WTC11 (cell line): Measurements from ENCODE around the gene YEATS2. TPM values are rescaled to one million over a fixed set of nuclear protein-coding genes. Genes with fewer than 3 reads are reported as not detected.

Experiments
- ATAC-seq: fragments of 200-7000 bp; cut with Tn5 transposase; 2 replicates; pipeline ENCODE4 v1.10.0; 2021; ENCODE audit warnings: mild to moderate bottlenecking, moderate library complexity
- Bru-seq: library from RNA; stranded (reverse); fragments of 400-500 nt; gene quantifications from one replicate; lab custom pipeline; 2021; lab: Mats Ljungman, UMichigan
- CTCF ChIA-PET: fragments of 300-600 bp; sonication (Branson Sonifier 250); formaldehyde crosslinking; loops from one replicate; lab custom pipeline; 2021; ENCODE audit warnings: antibody characterized with exemption; lab: Charles Lee
- POLR2A ChIA-PET: fragments of 350-600 bp; sonication (Branson Sonifier 250); formaldehyde crosslinking; loops from one replicate; lab custom pipeline; 2021; ENCODE audit warnings: antibody characterized with exemption; lab: Charles Lee
- DNase-seq: peaks from one replicate; pipeline ENCODE4 v3.0.0; 2021; ENCODE audit warnings: low spot score
- H3K27ac Mint-ChIP-seq: 2 replicates; pipeline ENCODE4 v1.8.0; 2021; ENCODE audit warnings: mixed read lengths
- H3K27me3 Mint-ChIP-seq: 2 replicates; pipeline ENCODE4 v1.8.0; 2021; ENCODE audit warnings: low read depth, mild to moderate bottlenecking, moderate library complexity, mixed read lengths
- H3K36me3 Mint-ChIP-seq: 2 replicates; pipeline ENCODE4 v1.8.0; 2021; ENCODE audit warnings: mixed read lengths
- H3K4me1 Mint-ChIP-seq: 2 replicates; pipeline ENCODE4 v1.8.0; 2022; ENCODE audit warnings: mixed read lengths
- H3K4me3 Mint-ChIP-seq: 2 replicates; pipeline ENCODE4 v1.8.0; 2021; ENCODE audit warnings: mild to moderate bottlenecking, moderate library complexity, mixed read lengths
- H3K9me3 Mint-ChIP-seq: 2 replicates; pipeline ENCODE4 v1.8.0; 2021; ENCODE audit warnings: mixed read lengths
- AFF4 ChIP-seq: sonication (generic); formaldehyde crosslinking; IDR thresholded peaks from 2 replicates; pipeline ENCODE4 v1.8.1; 2023; ENCODE audit warnings: mild to moderate bottlenecking, missing genetic modification reagents, borderline replicate concordance
- AR ChIP-seq: fragments of 250-450 bp; sonication (Bioruptor Pico); IDR thresholded peaks from 2 replicates; pipeline ENCODE4 v1.9.0; 2021; ENCODE audit warnings: mild to moderate bottlenecking
- ATF1 ChIP-seq: sonication (generic); formaldehyde crosslinking; IDR thresholded peaks from 2 replicates; pipeline ENCODE4 v1.8.1; 2023; ENCODE audit warnings: mild to moderate bottlenecking, moderate library complexity, missing genetic modification reagents
- CDX4 ChIP-seq: fragments of 250-450 bp; sonication (Bioruptor Pico); IDR thresholded peaks from 2 replicates; pipeline ENCODE4 v1.9.0; 2021; ENCODE audit warnings: moderate library complexity, mild to moderate bottlenecking, inconsistent platforms, borderline replicate concordance
- CREM ChIP-seq: sonication (generic); formaldehyde crosslinking; IDR thresholded peaks from 2 replicates; pipeline ENCODE4 v1.8.1; 2022; ENCODE audit warnings: mild to moderate bottlenecking, missing genetic modification reagents, moderate library complexity
- EMX1 ChIP-seq: fragments of 250-450 bp; sonication (Bioruptor Pico); IDR thresholded peaks from 2 replicates; pipeline ENCODE4 v1.8.0; 2021; ENCODE audit warnings: mild to moderate bottlenecking
- ETV6 ChIP-seq: sonication (generic); formaldehyde crosslinking; IDR thresholded peaks from 2 replicates; pipeline ENCODE4 v1.8.1; 2022; ENCODE audit warnings: mild to moderate bottlenecking, missing genetic modification reagents
- IRF1 ChIP-seq: sonication (generic); formaldehyde crosslinking; IDR thresholded peaks from 2 replicates; pipeline ENCODE4 v1.8.0; 2023; ENCODE audit warnings: missing genetic modification reagents
- MAX ChIP-seq: sonication (generic); formaldehyde crosslinking; IDR thresholded peaks from 2 replicates; pipeline ENCODE4 v1.8.0; 2022; ENCODE audit warnings: mild to moderate bottlenecking, missing genetic modification reagents
- MYBL2 ChIP-seq: sonication (generic); formaldehyde crosslinking; IDR thresholded peaks from 2 replicates; pipeline ENCODE4 v1.8.1; 2023; ENCODE audit warnings: mild to moderate bottlenecking, moderate library complexity, missing genetic modification reagents
- NFYB ChIP-seq: sonication (generic); formaldehyde crosslinking; conservative IDR thresholded peaks from 2 replicates; pipeline ENCODE4 v1.8.0; 2022; ENCODE audit warnings: low read depth, missing genetic modification reagents
- NR1H2 ChIP-seq: sonication (generic); formaldehyde crosslinking; IDR thresholded peaks from 2 replicates; pipeline ENCODE4 v1.9.0; 2021; ENCODE audit warnings: mild to moderate bottlenecking, moderate library complexity, missing genetic modification reagents
- NR2C2 ChIP-seq: sonication (generic); formaldehyde crosslinking; IDR thresholded peaks from 2 replicates; pipeline ENCODE4 v1.8.0; 2022; ENCODE audit warnings: mild to moderate bottlenecking, missing genetic modification reagents
- NR3C1 ChIP-seq: sonication (generic); formaldehyde crosslinking; conservative IDR thresholded peaks from 2 replicates; pipeline ENCODE4 v1.8.1; 2023; ENCODE audit warnings: low read depth, mild to moderate bottlenecking, missing genetic modification reagents
- SMAD4 ChIP-seq: sonication (generic); formaldehyde crosslinking; IDR thresholded peaks from 2 replicates; pipeline ENCODE4 v1.8.0; 2022; ENCODE audit warnings: mild to moderate bottlenecking, missing genetic modification reagents
- SOX15 ChIP-seq: fragments of 250-450 bp; sonication (Bioruptor Pico); IDR thresholded peaks from 2 replicates; pipeline ENCODE4 v1.9.0; 2021; ENCODE audit warnings: mild to moderate bottlenecking
- TCF7 ChIP-seq: sonication (generic); formaldehyde crosslinking; IDR thresholded peaks from 2 replicates; pipeline ENCODE4 v1.8.0; 2022; ENCODE audit warnings: mild to moderate bottlenecking, low read depth, missing genetic modification reagents, moderate library complexity
- TEAD1 ChIP-seq: sonication (generic); formaldehyde crosslinking; IDR thresholded peaks from 2 replicates; pipeline ENCODE4 v1.8.0; 2022; ENCODE audit warnings: mild to moderate bottlenecking, missing genetic modification reagents
- USF1 ChIP-seq: sonication (generic); formaldehyde crosslinking; IDR thresholded peaks from 2 replicates; pipeline ENCODE4 v1.8.0; 2022; ENCODE audit warnings: mild to moderate bottlenecking, missing genetic modification reagents
- ZBTB21 ChIP-seq: sonication (generic); formaldehyde crosslinking; IDR thresholded peaks from 2 replicates; pipeline ENCODE4 v1.8.1; 2023; ENCODE audit warnings: mild to moderate bottlenecking, missing genetic modification reagents, borderline replicate concordance
- ZBTB43 ChIP-seq: sonication (generic); formaldehyde crosslinking; IDR thresholded peaks from 2 replicates; pipeline ENCODE4 v1.8.1; 2023; ENCODE audit warnings: mild to moderate bottlenecking, missing genetic modification reagents
- ZNF219 ChIP-seq: sonication (generic); formaldehyde crosslinking; IDR thresholded peaks from 2 replicates; pipeline ENCODE4 v1.8.0; 2023; ENCODE audit warnings: missing genetic modification reagents, mild to moderate bottlenecking, borderline replicate concordance
- ZNF232 ChIP-seq: sonication (generic); formaldehyde crosslinking; IDR thresholded peaks from 2 replicates; pipeline ENCODE4 v1.8.0; 2022; ENCODE audit warnings: mild to moderate bottlenecking, missing genetic modification reagents
- ZNF317 ChIP-seq: sonication (generic); formaldehyde crosslinking; IDR thresholded peaks from 2 replicates; pipeline ENCODE4 v1.8.1; 2023; ENCODE audit warnings: low read depth, mild to moderate bottlenecking, moderate library complexity, missing genetic modification reagents, borderline replicate concordance
- ZNF396 ChIP-seq: fragments of 250-450 bp; sonication (Bioruptor Pico); IDR thresholded peaks from 2 replicates; pipeline ENCODE4 v1.8.0; 2021; ENCODE audit warnings: mild to moderate bottlenecking, moderate library complexity, borderline replicate concordance
- ZNF671 ChIP-seq: fragments of 250-450 bp; sonication (Bioruptor Pico); IDR thresholded peaks from 2 replicates; pipeline ENCODE4 v1.8.0; 2021; ENCODE audit warnings: mild to moderate bottlenecking
- long read RNA-seq, 3 experiments: library from RNA in 1 of 3; library from capped mRNA in 1 of 3; library from polyadenylated mRNA in 1 of 3; unstranded in 2 of 3; stranded (forward) in 1 of 3; transcript quantifications; one replicate each; pipeline ENCODE4 v2.0.0, GENCODE V29; 2021
- total RNA-seq: library from RNA; stranded (reverse); gene quantifications from 3 replicates; pipeline ENCODE4 v1.2.3, GENCODE V29; 2021

The YEATS2 gene
- total RNA-seq (42.5 to 52.7 TPM (median 49.3 TPM) in 3 replicates), Bru-seq, nascent RNA (percentile 85 among the genes with signal in this experiment)
- long read RNA-seq, experiment 1, full-length matches to known transcripts: 45 of 192 reads
- long read RNA-seq, experiment 1, partial matches to known transcripts: 40 of 192 reads
- long read RNA-seq, experiment 1, other reads (novel, unspliced or antisense): 107 of 192 reads
- long read RNA-seq, experiment 2, full-length matches to known transcripts: 4 of 56 reads
- long read RNA-seq, experiment 2, partial matches to known transcripts: 18 of 56 reads
- long read RNA-seq, experiment 2, other reads (novel, unspliced or antisense): 34 of 56 reads
- long read RNA-seq, experiment 3, partial matches to known transcripts: 1 of 6 reads
- long read RNA-seq, experiment 3, other reads (novel, unspliced or antisense): 5 of 6 reads

- CTCF ChIA-PET: interaction anchor here (0.7 to 1.5 kb wide), 2 partner anchors 18 to 218 kb away, joined by 3 to 4 read pairs; no protein-coding TSS in a partner anchor
- Mint-ChIP-seq H3K27me3 (no peaks in the 10 kb centered on the region), H3K27ac (peak within 1 kb of the TSS; percentile 64), H3K4me3 (peak within 1 kb of the TSS; percentile 82), H3K36me3 (peaks cover 5% of the 10 kb centered on the region), H3K9me3 (no peaks in the 10 kb centered on the region), H3K4me1 (peaks cover 40% of the 10 kb centered on the region)
- POLR2A ChIA-PET: interaction anchor here (0.6 to 2.1 kb wide), 5 partner anchors 8 to 281 kb away, joined by 3 to 9 read pairs (median 4); partner anchors contain the start of genes KLHL24 and MCF2L2
- DNase-seq (peak; percentile 71), ATAC-seq (peak; percentile 73)
- TF ChIP-seq SMAD4 (CRISPR knock-in tag) (no peak), ZNF317 (CRISPR knock-in tag) (no peak), IRF1 (peak; percentile 86), EMX1 (CRISPR knock-in tag) (no peak), CDX4 (CRISPR knock-in tag) (no peak), AR (CRISPR knock-in tag) (no peak), ZBTB43 (CRISPR knock-in tag) (no peak), TCF7 (CRISPR knock-in tag) (no peak), TEAD1 (CRISPR knock-in tag) (peak; percentile 93), ZNF219 (no peak), NR2C2 (CRISPR knock-in tag) (no peak), ATF1 (CRISPR knock-in tag) (0 out of 2 replicates have a peak, but pooled peaks have one; percentile 57), NR1H2 (CRISPR knock-in tag) (no peak), USF1 (CRISPR knock-in tag) (peak; percentile 68), MAX (CRISPR knock-in tag) (peak; percentile 79; the same call in 1 of the 2 replicates), ZBTB21 (CRISPR knock-in tag) (peak; percentile 84; the same call in 1 of the 2 replicates), ZNF232 (CRISPR knock-in tag) (peak; percentile 77; the same call in 1 of the 2 replicates), ZNF396 (CRISPR knock-in tag) (no peak), NR3C1 (0 out of 2 replicates have a peak, but pooled peaks have one; percentile 78), MYBL2 (peak; percentile 86; the same call in 1 of the 2 replicates), CREM (CRISPR knock-in tag) (peak; percentile 71; the same call in 1 of the 2 replicates), ZNF671 (CRISPR knock-in tag) (0 out of 2 replicates have a peak, but pooled peaks have one; percentile 8), NFYB (CRISPR knock-in tag) (no peak), SOX15 (CRISPR knock-in tag) (no peak), ETV6 (CRISPR knock-in tag) (peak; percentile 93), AFF4 (CRISPR knock-in tag) (no peak)
Measured at GRCh38 chr3:183697610-183698317, at the start of gene YEATS2. YEATS2 (plus strand) TSS chr3:183697797; CDS start chr3:183715163, 17,366 bp downstream.
